Activated T-cell treated with anti-CD3 and anti-CD28 coated beads, Interleukin-2, amount 50 U/mL, for 24 hours (primary cell): ENCODE measurements around the gene LRMDA.

Source experiments
- DNase-seq: peaks from one replicate; pipeline ENCODE4 v3.0.0-alpha.2; 2020
- H3K27ac Mint-ChIP-seq: 2 replicates; pipeline ENCODE4 v1.8.0; 2020; ENCODE audit warnings: mild to moderate bottlenecking, mixed read lengths
- H3K27me3 Mint-ChIP-seq: 2 replicates; pipeline ENCODE4 v1.8.0; 2020; ENCODE audit warnings: mixed read lengths
- H3K36me3 Mint-ChIP-seq: 2 replicates; pipeline ENCODE4 v1.8.0; 2020; ENCODE audit warnings: low read depth, mixed read lengths
- H3K4me1 Mint-ChIP-seq: 2 replicates; pipeline ENCODE4 v1.8.0; 2020; ENCODE audit warnings: low read depth, mixed read lengths
- H3K4me3 Mint-ChIP-seq: 2 replicates; pipeline ENCODE4 v1.8.0; 2020; ENCODE audit warnings: mild to moderate bottlenecking, moderate library complexity, mixed read lengths
- H3K9me3 Mint-ChIP-seq: 2 replicates; pipeline ENCODE4 v1.8.0; 2020; ENCODE audit warnings: mixed read lengths

The LRMDA gene

GRCh38 chr10:75525067-75525466, 93.6 kb downstream of the LRMDA start:
- Mint-ChIP-seq H3K9me3 (no peaks in the 10 kb centered on the region), H3K27ac (no peak overlapping the region), H3K27me3 (peaks cover 21% of the 10 kb centered on the region), H3K36me3 (no peaks in the 10 kb centered on the region), H3K4me1 (no peaks in the 10 kb centered on the region), H3K4me3 (no peak overlapping the region)
- DNase-seq: no peak

GRCh38 chr10:75525646-75526045, 94.2 kb downstream of the LRMDA start:
- Mint-ChIP-seq H3K9me3 (no peaks in the 10 kb centered on the region), H3K27ac (no peak overlapping the region)

GRCh38 chr10:75527542-75527941, 96.1 kb downstream of the LRMDA start:
- Mint-ChIP-seq H3K27me3 (peaks cover 19% of the 10 kb centered on the region), H3K27ac (no peak overlapping the region), H3K4me1 (peaks cover 1% of the 10 kb centered on the region), H3K9me3 (no peaks in the 10 kb centered on the region), H3K4me3 (no peak overlapping the region), H3K36me3 (no peaks in the 10 kb centered on the region)
- no peak for DNase-seq

More at GRCh38 chr10:75525646-75526045, 94.2 kb downstream of the LRMDA start:
- Mint-ChIP-seq H3K27me3 (peaks cover 20% of the 10 kb centered on the region), H3K4me3 (no peak overlapping the region), H3K36me3 (no peaks in the 10 kb centered on the region), H3K4me1 (no peaks in the 10 kb centered on the region)
- no peak for DNase-seq

- H3K27ac Mint-ChIP-seq: no peak overlapping the region
- H3K4me3 Mint-ChIP-seq: no peak overlapping the region
- peaks cover 17% of the 10 kb centered on the region for H3K27me3 Mint-ChIP-seq
- no peaks in the 10 kb centered on the region for H3K36me3 Mint-ChIP-seq
- DNase-seq: no peak
- no peaks in the 10 kb centered on the region for H3K9me3 Mint-ChIP-seq
- peaks cover 1% of the 10 kb centered on the region for H3K4me1 Mint-ChIP-seq
Measured at GRCh38 chr10:75528392-75528791, 97.0 kb downstream of the LRMDA start.

- no peak for DNase-seq
- Mint-ChIP-seq H3K36me3 (no peaks in the 10 kb centered on the region), H3K4me1 (peaks cover 1% of the 10 kb centered on the region), H3K4me3 (no peak overlapping the region), H3K9me3 (no peaks in the 10 kb centered on the region), H3K27ac (no peak overlapping the region), H3K27me3 (peaks cover 14% of the 10 kb centered on the region)
Measured at GRCh38 chr10:75530299-75530698, 98.9 kb downstream of the LRMDA start.

- Mint-ChIP-seq H3K4me1 (peaks cover 1% of the 10 kb centered on the region), H3K36me3 (no peaks in the 10 kb centered on the region), H3K27me3 (peaks cover 14% of the 10 kb centered on the region), H3K4me3 (no peak overlapping the region), H3K27ac (no peak overlapping the region), H3K9me3 (no peaks in the 10 kb centered on the region)
- DNase-seq: no peak
Measured at GRCh38 chr10:75531571-75532031, 100.2 kb downstream of the LRMDA start.

GRCh38 chr10:75532253-75532924, 101.0 kb downstream of the LRMDA start:
- H3K27me3 Mint-ChIP-seq: peaks cover 8% of the 10 kb centered on the region
- no peak overlapping the region for H3K4me3 Mint-ChIP-seq
- no peak overlapping the region for H3K27ac Mint-ChIP-seq
- H3K9me3 Mint-ChIP-seq: no peaks in the 10 kb centered on the region
- DNase-seq: no peak
- H3K4me1 Mint-ChIP-seq: peaks cover 1% of the 10 kb centered on the region
- no peaks in the 10 kb centered on the region for H3K36me3 Mint-ChIP-seq

GRCh38 chr10:75538144-75538543, 106.7 kb downstream of the LRMDA start:
- peaks cover 7% of the 10 kb centered on the region for H3K27me3 Mint-ChIP-seq
- no peak overlapping the region for H3K4me3 Mint-ChIP-seq
- H3K36me3 Mint-ChIP-seq: no peaks in the 10 kb centered on the region
- H3K4me1 Mint-ChIP-seq: no peaks in the 10 kb centered on the region
- no peaks in the 10 kb centered on the region for H3K9me3 Mint-ChIP-seq
- no peak overlapping the region for H3K27ac Mint-ChIP-seq
- no peak for DNase-seq

- H3K4me3 Mint-ChIP-seq: no peak overlapping the region
- no peak overlapping the region for H3K27ac Mint-ChIP-seq
- no peaks in the 10 kb centered on the region for H3K36me3 Mint-ChIP-seq
- peaks cover 9% of the 10 kb centered on the region for H3K27me3 Mint-ChIP-seq
- H3K9me3 Mint-ChIP-seq: no peaks in the 10 kb centered on the region
- no peak for DNase-seq
- no peaks in the 10 kb centered on the region for H3K4me1 Mint-ChIP-seq
Measured at GRCh38 chr10:75538765-75539164, 107.3 kb downstream of the LRMDA start.

GRCh38 chr10:75540357-75540966, 109.0 kb downstream of the LRMDA start:
- DNase-seq: no peak
- no peaks in the 10 kb centered on the region for H3K4me1 Mint-ChIP-seq
- no peak overlapping the region for H3K27ac Mint-ChIP-seq
- H3K4me3 Mint-ChIP-seq: no peak overlapping the region
- no peaks in the 10 kb centered on the region for H3K9me3 Mint-ChIP-seq
- H3K27me3 Mint-ChIP-seq: peaks cover 19% of the 10 kb centered on the region
- no peaks in the 10 kb centered on the region for H3K36me3 Mint-ChIP-seq

- Mint-ChIP-seq H3K4me1 (no peaks in the 10 kb centered on the region), H3K36me3 (no peaks in the 10 kb centered on the region), H3K27ac (no peak overlapping the region), H3K4me3 (no peak overlapping the region), H3K27me3 (peaks cover 24% of the 10 kb centered on the region), H3K9me3 (no peaks in the 10 kb centered on the region)
- DNase-seq: no peak
Measured at GRCh38 chr10:75540981-75541380, 109.6 kb downstream of the LRMDA start.

- Mint-ChIP-seq H3K4me1 (no peaks in the 10 kb centered on the region), H3K4me3 (no peak overlapping the region), H3K27ac (no peak overlapping the region), H3K36me3 (no peaks in the 10 kb centered on the region), H3K9me3 (no peaks in the 10 kb centered on the region), H3K27me3 (peaks cover 26% of the 10 kb centered on the region)
- no peak for DNase-seq
Measured at GRCh38 chr10:75541411-75541810, 110.0 kb downstream of the LRMDA start.

- Mint-ChIP-seq H3K4me1 (no peaks in the 10 kb centered on the region), H3K4me3 (no peak overlapping the region), H3K9me3 (no peaks in the 10 kb centered on the region), H3K27ac (no peak overlapping the region), H3K27me3 (peaks cover 30% of the 10 kb centered on the region), H3K36me3 (no peaks in the 10 kb centered on the region)
- no peak for DNase-seq
Measured at GRCh38 chr10:75542084-75542483, 110.7 kb downstream of the LRMDA start.

GRCh38 chr10:75542906-75543305, 111.5 kb downstream of the LRMDA start:
- no peaks in the 10 kb centered on the region for H3K4me1 Mint-ChIP-seq
- H3K36me3 Mint-ChIP-seq: no peaks in the 10 kb centered on the region
- H3K9me3 Mint-ChIP-seq: no peaks in the 10 kb centered on the region
- no peak overlapping the region for H3K4me3 Mint-ChIP-seq
- DNase-seq: no peak
- no peak overlapping the region for H3K27ac Mint-ChIP-seq
- H3K27me3 Mint-ChIP-seq: peaks cover 38% of the 10 kb centered on the region

- no peak overlapping the region for H3K27ac Mint-ChIP-seq
- H3K4me1 Mint-ChIP-seq: no peaks in the 10 kb centered on the region
- H3K9me3 Mint-ChIP-seq: no peaks in the 10 kb centered on the region
- H3K27me3 Mint-ChIP-seq: peaks cover 34% of the 10 kb centered on the region
- no peaks in the 10 kb centered on the region for H3K36me3 Mint-ChIP-seq
- no peak for DNase-seq
- no peak overlapping the region for H3K4me3 Mint-ChIP-seq
Measured at GRCh38 chr10:75544386-75544785, 113.0 kb downstream of the LRMDA start.
